ENCODE results near the gene ABCC2.
"Not testable (repeated sequence)": the region's sequence is repeated elsewhere in the genome, so short reads cannot be mapped to it uniquely, and the experiment has no call there.

The ABCC2 gene

DNA sequence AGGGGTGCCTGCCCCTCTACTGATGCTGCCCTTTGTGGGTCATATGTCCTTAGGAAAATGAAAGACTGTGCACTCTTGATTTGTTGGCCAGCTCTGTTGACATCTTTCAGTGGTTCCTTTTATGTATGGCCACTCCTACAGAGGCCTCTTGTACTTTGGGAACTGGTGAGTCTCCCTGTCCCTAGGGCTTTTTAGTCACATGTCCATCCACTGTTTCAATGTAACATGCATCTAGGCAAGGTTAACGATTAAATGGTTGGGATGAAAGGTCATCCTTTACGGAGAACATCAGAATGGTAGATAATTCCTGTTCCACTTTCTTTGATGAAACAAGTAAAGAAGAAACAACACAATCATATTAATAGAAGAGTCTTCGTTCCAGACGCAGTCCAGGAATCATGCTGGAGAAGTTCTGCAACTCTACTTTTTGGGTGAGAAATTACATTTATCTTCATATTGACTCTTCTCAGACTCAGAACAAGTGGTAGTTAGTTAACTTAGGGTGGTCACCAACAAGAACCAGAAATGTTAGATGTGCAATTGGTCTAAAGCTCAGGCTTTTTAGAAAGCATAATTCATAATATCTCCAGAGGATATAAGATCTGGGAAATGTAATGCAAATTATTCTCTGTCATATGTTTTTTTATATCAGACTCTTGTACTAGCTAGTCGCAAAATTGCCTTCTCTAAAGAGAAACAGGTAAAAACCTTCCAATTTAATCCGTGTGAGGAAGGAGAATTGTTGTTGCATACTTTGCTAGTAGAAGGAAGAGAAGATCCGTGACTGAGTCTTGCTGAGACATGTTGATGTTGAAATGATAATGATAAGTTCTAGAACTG is at the start of gene ABCC2:
TSS of gene ABCC2 (plus strand) at position 194 of the 840 bp plus-strand sequence. CDS start at position 399, 205 bp downstream.
- no peak for DNase-seq

DNA sequence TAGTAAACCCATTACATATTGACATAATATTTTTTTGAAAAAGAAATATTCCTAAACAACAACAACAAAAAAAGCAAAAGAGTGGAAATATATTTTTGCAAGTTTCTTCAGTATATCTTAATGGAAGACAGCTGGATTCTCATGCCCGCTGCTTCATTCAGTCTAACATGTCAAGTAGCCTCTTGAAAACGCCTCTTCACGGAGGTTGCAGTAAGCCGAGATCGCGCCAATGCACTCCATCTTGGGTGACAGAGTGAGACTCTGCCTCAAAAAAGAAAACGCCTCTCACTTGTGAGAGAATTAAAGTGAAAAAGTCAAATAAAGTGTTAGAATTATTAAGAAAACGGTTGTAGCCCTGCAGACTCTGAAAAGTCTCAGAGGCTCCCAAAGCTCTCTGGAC is 49.1 kb upstream of the ABCC2 start:
- no peak for DNase-seq

DNA sequence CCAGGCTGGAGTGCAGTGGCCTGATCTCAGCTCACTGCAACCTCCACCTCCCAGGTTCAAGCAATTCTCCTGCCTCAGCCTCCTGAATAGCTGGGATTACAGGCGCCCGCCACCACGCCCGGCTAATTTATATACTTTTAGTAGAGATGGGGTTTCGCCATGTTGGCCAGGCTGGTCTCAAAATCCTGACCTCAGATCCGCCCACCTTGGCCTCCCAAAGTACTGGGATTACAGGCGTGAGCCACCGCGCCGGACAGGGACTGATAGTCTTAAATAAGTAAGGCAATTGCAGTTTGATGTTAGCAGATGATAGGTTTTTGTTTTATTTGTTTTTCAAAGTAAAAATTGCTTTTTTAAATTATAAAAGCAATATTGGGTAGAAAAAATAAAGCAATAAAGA is 48.3 kb upstream of the ABCC2 start:
- DNase-seq, result not testable (repeated sequence)

DNA sequence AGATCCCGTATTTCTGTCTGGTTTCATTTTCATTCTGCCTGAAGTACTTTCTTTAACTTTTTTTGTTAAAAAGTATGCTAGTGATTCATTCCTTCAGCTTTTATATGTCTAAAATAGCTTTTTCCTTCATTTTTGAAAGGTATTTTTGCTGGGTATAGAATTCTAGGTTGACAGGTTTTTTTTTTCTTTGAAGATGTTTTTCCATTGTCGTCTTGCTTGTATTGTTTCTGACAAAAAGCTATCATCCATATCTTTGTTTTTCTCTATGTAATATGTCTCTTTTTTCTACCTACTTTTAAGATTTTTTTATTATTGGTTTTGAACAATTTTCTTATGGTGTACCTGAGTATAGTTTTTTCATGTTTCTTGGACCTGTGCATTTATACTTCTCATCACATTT is 42.2 kb upstream of the ABCC2 start:
- DNase-seq, result no peak

DNA sequence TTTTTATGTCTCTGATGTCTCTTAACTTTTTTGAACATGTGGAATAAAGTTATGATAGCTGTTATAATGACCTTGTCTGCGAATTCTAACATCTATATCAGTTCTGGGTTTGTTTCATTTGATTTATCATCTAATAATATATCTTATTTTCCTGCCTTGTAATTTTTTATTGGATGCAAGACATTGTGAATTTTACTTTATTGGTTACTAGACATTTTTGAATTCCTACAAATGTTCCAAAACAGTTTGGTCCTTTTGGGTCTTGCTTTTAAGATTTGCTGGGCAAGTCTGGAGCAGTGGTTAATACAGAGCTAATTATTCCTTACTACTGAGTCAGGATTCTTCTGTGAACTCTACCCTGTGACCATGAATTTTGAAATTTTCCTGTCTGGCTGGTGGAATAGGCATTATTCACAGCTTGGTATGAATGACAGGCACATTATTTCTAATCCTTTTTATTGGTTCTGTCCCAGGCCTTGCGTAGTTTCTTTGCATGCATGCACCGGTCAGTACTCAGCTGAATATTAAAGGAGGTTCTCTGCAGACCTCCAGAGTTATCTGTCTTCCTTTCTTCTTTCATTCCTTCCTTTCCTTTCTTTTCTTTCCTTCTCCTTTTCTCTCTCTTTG is 41.4 kb upstream of the ABCC2 start:
- DNase-seq, result no peak

DNA sequence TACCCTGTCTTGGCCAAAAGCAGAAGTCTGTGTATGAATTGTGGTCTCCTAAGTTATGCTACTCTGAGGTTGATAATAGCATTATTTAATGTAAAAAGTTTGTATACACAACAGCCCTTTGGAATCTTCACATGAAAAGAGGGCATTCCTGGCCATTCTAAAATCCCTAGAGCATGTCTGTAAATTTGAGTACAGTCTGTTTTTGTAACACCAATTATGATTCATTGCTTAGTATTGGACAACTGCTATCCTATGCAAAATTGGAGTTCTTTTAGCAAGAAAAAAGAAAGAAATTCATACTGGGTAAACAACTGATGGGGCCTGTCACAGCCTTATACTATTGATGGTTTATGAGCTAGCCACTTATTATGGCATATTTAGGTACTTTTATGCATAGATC is 40.2 kb upstream of the ABCC2 start:
- no peak for DNase-seq

DNA sequence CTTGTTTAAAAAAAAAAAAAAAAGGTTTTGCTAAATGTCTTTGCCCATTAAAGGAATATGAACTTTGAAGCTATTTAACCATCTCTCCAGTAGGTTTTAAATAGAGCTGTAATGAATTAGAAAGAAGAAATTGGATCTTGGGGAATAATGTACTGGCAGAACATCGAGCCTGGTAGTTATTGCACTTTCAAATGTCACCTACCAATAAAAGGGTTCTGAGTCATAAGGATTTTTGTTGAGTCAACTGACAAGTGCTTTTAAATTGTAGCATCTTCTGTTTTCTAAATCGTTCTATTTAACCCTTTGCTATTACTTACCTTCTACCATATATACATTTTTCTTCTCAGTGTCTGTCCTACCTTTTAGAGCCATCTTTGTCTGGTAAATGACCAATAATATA is 39.7 kb upstream of the ABCC2 start:
- no peak for DNase-seq

DNA sequence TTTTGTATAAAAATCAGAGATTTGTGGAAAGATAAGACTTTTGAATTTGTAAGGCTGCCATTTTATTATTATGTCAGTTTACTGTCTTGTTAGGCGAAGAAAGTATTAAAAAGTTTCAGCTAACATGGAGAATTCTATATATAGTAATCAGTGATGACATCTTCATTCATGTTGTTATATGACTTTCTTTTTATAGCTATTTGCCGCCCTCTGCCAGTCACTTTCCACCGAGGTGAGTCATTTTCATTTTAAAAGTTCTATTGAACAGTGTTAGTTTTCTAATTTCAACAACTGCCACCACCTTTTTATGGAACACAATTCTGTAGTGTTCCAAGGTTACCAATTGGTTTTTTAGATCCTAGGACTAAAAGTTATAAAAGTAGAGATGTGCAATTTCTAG is 38.6 kb upstream of the ABCC2 start:
- DNase-seq, result peak in 1 of 51 donors; percentile 6

DNA sequence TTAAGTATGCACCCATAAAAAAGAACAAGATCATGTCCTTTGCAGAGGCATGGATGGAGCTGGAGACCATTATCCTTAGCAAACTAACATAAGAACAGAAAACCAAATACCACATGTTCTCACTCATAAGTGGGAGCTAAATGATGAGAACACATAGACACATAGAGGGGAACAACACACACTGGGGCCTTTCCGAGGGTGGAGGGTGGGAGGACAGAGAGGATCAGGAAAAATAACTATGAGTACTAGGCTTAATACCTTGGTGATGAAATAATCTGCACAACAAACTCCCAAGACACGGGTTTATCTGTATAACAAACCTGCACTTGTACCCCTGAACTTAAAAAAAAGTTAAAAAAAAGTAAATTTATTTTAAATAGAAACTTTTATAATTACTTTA is 36.3 kb upstream of the ABCC2 start:
- DNase-seq, result not testable (repeated sequence)

DNA sequence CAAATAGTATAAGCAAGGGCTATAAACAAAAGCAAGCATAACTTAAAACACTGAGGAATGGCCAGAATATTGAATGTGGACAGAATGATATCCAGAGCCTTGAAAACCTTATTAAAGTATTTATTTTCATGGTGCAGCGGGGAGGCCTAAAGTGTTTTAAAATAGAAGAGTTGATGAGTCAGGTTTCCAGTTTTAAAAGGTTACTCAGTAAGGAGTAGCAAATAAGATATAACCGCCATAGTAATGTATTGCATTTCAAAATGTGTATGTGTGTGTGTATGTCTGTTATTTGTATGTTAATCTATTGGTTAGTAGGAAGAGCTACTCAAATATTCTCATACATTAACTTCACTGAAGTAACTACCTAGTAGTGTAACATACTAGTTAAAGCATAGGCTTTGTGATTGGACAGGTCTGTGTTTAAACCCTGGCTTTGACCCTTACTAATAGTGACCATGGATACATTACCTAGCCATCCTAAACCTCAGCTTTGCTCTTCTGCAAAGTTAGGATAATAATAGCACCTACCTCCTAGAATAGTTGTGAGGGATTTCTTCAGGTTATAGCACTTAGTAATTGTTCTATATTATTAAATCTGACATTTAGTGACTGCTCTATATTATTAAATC is 33.5 kb upstream of the ABCC2 start:
- no peak for DNase-seq

DNA sequence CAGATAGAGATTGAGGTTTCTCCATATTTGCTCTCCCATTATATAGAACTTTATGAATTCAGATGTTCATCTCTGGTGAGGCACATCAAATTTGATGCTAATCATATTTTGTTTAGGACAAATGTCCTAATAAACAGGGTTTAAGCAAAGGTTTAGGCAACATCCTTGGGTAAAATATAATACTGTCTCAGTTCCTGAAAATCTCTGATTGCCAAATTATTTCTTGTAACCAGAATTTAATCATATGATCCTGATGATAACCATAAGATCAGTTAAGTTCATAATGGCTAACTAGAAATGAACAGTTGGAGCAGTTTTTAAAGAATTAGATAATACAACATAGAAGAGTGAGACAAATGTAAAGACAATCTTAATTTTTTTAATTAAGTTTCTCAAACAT is 31.8 kb upstream of the ABCC2 start:
- no peak for DNase-seq

DNA sequence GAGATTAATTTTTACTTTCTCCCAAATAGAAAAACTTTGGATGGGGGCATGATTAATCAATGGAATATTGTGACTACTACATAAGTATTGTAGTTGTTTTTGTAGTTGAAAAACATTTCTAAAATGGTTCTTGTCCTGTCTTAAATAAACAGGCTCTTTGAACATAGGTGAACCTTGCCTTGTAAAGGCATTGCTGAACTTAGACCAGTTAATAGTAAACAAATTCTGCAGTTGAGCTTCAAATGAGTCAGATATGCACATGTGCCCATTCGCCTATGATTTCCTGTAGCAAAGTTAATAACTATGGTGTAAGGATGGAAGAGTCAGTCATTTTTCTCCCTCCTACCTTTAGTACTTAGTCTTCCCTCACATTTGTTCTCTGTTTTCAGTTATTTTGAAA is 27.8 kb upstream of the ABCC2 start:
- DNase-seq, result no peak

DNA sequence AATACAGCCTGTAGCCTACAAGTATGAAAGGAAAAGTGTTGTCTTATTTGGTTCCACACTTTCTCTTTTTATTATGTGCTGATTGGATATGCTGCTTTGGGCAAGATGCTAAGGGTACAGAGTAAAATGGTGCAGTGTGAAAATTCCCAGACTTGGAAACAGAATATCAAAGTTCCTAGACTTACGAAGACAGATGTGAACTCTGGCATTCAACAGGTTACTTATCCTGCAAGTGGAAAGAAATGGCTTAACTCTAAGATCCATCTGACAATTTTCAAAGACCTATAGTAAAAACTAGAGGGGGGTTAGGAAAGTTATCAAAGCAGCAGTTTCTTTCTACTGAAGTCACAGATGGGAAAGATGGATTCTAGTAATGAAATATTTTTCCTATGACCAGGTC is 26.3 kb upstream of the ABCC2 start:
- no peak for DNase-seq

DNA sequence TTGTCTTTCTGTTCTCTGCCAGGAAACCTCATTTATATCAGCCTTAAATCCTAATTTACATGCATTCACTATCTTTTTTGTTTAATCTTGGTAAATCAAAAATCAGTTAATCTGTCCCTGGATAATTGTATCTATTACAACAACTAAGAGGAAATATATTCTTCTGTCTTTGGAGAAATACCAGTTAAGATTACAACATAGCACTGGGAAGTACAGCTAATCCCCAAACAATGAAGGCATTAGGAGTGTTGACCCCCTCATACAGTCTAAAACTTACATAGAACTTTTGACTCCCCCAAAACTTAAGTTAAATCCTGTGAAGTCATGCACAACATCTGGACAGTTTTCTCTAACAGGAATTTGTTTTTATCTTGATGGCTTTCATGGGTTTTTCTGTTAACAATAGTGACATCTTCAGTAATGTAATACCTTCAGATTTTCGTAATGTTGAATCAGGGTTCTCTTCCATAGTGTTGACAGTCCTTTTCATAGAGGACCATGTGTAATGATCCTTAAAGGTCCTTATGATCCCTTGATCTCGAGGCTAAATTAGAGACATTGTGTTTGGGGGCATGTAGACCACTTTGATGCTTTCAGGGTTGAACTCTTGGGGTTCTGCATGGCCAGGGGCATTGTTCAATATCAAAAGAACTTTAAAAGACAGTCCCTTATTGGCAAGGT is 24.1 kb upstream of the ABCC2 start:
- no peak for DNase-seq

DNA sequence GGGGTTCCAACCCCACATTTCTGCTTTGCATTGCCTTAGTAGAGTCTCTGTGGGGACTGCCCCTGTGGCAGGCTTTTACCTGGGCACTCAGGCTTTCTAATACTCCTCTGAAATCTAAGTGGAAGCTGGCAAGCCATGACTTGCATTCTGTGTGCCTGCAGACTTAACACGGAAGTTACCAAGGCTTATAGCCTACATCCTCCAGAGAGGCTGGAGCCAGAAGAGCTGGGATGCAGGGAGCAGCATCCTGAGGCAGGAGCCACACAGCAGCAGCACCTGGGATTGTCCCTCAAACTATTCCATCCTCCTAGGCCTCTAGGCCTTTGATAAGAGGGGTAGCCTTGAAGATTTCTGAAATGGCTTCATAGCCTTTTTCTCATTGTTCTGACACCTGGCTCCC is 22.1 kb upstream of the ABCC2 start:
- DNase-seq, result no peak

DNA sequence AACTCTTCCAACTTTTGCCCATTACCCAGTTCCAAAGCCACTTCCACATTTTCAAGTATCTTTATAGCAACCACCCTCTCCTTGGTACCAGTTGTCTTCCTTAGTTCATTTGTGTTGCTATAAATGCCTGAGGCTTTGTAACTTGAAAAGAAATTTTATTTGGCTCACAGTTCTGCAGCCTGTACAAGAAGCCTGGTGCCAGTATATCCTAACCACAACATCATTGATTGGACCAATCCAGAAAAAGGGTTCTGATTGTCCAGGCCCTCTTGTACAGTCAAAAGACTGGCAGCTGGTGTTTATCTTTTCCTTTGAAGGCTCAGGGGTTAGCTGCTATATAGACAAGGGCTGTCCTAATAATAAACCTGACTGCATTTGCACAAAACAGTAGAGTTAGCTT is 21.1 kb upstream of the ABCC2 start:
- DNase-seq, result no peak

DNA sequence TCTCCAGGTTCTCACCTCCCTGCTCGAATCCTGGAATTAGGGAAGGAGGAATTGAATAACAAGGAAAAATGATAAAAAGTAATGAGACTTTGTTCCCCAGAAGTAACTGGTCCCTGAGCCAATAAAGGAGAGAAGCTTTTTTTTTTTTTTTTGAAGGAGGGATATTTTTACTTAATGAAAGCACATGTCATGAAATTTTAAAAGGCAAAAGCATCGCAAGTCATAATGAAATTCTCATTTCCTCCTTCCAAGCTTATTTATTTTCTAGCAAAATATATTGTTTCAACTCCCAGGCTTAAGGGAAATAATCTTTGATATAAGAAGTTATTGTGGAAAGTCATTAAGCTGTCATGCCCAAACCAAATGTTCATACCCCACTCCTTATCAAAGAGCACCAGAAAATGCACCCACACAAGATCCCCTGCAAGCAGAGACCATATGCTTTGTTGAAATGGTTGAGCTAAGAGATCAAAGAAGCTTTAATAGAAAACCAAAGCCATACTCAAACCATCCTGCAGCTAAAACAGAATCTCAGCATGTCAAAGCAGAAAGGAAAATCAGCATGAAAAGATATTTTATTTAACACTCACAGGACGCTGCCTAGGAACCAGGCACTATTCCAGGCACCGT is 16.7 kb upstream of the ABCC2 start:
- no peak for DNase-seq

DNA sequence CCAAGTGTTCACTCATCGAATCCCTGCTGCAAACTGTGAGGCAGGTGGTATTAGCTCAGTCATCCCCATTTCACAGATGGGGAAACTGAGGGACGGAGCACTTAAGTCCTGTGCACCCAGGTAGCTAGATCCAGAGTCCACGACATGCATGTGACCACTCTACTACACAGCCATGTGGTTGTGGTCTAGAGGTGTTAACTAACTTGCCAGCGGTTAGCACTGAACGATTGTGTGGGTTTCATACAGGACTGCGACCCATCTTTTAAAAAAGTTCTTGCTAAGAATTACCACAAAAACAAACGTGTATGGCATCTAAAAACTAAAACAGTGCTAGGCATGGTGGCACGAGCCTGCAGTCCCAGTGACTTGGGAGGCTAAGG is 16.1 kb upstream of the ABCC2 start:
- DNase-seq, result no peak

DNA sequence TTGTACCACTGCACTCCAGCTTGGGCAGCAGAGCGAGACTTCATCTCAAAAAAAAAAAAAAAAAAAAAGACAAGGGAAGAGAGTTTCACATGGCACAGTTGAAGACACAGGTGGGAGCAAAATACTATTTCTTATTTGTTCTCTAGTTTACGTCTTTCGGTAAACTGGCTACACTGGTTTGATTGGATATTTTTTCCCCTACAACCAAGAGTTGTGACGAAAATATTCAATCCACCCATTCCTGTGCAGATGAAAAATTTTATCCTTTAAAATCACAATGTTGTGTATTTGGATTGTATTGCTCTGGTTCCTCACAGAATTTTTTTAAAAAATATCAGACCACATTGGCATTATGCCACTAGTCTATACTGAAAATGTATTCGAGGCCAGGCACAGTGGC is 14.5 kb upstream of the ABCC2 start:
- DNase-seq, result no peak

DNA sequence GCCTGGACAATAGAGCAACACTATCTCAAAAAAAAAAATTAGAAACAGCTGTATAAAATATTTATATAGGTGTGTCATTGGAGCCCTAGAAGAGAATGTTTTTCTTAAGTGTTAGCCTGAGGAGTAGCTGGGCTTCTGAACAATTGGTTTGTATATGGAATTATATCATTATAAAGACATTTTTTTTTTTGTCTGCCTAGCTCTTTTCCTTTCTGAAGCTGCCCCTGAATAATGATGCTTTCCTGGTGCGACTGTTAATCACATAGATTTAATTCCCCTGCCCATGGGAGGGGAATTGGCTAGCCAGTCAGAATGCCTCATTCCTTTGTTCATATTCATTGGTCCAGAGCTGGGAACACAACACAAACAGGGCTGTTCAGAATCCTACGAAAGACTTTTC is 13.9 kb upstream of the ABCC2 start:
- no peak for DNase-seq

DNA sequence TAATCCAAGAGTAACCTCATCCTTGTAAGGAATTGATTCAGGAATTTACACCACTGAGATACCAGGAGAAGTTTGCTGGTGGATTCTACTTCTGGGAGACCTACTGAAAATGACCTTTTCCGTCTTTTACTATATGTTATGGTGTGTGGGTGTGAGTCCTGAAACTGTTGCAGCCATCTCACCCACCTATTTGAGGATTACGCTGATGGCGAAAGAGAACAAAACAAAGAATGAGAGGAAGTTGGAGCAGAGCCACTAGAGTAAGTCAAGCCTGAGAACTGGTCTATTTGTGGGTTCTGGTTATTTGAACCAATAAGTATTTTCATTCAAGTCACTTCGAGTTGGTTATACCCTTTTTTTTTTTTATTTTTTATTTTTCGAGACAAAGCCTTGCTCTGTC is 12.7 kb upstream of the ABCC2 start:
- DNase-seq, result no peak

Data from hypothalamus (tissue), 51 donors.